22Rv1 (cell line): Measurements from ENCODE around the gene PPM1F.

Source experiments
- H3K27ac ChIP-seq: fragments of 450-650 bp; 2 replicates; pipeline ENCODE4 v1.5.1; 2017
- ZFX ChIP-seq: fragments of 450-650 bp; IDR thresholded peaks from 2 replicates; pipeline ENCODE4 v1.6.1; 2017; ENCODE audit warnings: antibody characterized with exemption, borderline replicate concordance
- TF ChIP-seq, protein P1 (sequence below): fragments of 450-650 bp; IDR thresholded peaks from 2 replicates; pipeline ENCODE4 v1.5.1; 2017; ENCODE audit warnings: mild to moderate bottlenecking

Gene PPM1F

DNA sequence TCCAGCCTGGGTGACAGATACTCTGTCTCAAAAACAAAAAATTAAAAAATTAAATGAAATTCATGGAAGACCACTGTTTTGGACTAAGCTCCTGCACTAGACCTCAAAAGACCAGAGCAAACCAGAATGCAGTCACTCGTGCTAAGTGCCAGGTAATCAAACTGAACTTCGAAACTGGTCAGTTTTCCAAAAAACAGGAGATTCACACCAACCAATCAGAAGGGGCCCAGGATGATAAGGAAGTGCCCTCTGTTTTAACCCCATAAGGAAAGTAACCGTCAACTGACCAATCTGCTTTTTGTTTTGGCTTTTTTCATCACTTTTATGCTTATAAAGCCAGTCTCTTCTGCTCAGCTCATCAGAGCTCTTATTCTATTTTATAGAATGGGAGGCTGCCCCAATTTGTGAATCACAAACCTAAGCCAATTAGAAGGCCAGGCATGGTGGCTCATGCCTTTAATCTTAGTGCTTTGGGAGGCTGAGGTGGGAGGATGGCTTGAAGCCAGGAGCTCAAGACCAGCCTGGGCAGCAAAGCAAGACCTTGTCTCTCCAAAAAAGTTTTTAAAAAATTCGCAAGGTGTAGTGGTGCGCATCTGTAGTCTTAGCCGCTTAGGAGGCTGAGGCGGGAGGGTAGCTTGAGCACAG lies 40.1 kb upstream of the PPM1F start:
- no peak for TF ChIP-seq ZFX
- TF ChIP-seq, protein P1, sequence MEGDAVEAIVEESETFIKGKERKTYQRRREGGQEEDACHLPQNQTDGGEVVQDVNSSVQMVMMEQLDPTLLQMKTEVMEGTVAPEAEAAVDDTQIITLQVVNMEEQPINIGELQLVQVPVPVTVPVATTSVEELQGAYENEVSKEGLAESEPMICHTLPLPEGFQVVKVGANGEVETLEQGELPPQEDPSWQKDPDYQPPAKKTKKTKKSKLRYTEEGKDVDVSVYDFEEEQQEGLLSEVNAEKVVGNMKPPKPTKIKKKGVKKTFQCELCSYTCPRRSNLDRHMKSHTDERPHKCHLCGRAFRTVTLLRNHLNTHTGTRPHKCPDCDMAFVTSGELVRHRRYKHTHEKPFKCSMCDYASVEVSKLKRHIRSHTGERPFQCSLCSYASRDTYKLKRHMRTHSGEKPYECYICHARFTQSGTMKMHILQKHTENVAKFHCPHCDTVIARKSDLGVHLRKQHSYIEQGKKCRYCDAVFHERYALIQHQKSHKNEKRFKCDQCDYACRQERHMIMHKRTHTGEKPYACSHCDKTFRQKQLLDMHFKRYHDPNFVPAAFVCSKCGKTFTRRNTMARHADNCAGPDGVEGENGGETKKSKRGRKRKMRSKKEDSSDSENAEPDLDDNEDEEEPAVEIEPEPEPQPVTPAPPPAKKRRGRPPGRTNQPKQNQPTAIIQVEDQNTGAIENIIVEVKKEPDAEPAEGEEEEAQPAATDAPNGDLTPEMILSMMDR = no peak
- no peak overlapping the region for H3K27ac ChIP-seq

- no peak overlapping the region for H3K27ac ChIP-seq
- TF ChIP-seq, protein P1 = no peak
- no peak for TF ChIP-seq ZFX
These were observed 39.1 kb upstream of the PPM1F start for GRCh38 chr22:21991774-21992173.

- TF ChIP-seq, protein P1 = no peak
- TF ChIP-seq ZFX = no peak
- no peak overlapping the region for H3K27ac ChIP-seq
These were observed 38.6 kb upstream of the PPM1F start for GRCh38 chr22:21991304-21991596.

GRCh38 chr22:21990445-21991303 lies 38.0 kb upstream of the PPM1F start:
- TF ChIP-seq, protein P1 = no peak
- no peak for TF ChIP-seq ZFX
- no peak overlapping the region for H3K27ac ChIP-seq

- TF ChIP-seq, protein P1 = no peak
- no peak overlapping the region for H3K27ac ChIP-seq
These were observed 36.4 kb upstream of the PPM1F start for GRCh38 chr22:21989049-21989448.

DNA sequence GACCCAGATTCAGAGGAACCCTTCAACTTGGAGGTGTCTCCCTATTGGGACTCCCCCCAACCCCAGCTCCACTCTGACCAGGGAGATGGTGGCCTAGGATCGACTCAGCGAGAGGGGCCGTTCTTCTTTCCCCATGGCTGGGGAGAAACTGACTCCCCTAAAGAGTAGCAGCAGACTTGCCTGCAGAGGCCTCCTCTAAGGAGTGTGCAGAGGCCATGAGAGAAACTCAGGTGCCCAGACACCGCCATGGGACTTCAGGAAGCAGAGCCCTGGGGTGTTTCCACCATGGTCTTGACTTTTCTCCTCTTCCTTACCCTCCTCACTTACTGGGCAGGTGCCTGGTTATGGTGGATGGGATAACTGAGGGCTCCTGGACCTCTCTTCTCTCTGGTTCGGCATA lies 32.6 kb upstream of the PPM1F start:
- TF ChIP-seq, protein P1 = peak; percentile 22
- TF ChIP-seq ZFX = no peak
- H3K27ac ChIP-seq = no peak overlapping the region

- TF ChIP-seq ZFX = no peak
- TF ChIP-seq, protein P1 = peak; percentile 75
- H3K27ac ChIP-seq = no peak overlapping the region
These were observed 32.1 kb upstream of the PPM1F start for GRCh38 chr22:21984793-21985192.
